GM18507 (cell line): Measurements from ENCODE around the gene MCIDAS.

Experiments used
- DNase-seq: peaks from one replicate; pipeline ENCODE4 v3.0.0; 2011; ENCODE audit warnings: low read depth; ENCODE audit not compliant: insufficient read length; ENCODE audit errors: extremely low spot score
- FAIRE-seq: peaks from 2 replicates; lab custom pipeline; 2011; peaks lifted over from hg19 to GRCh38; lab: Jason Lieb, UNC

MCIDAS gene

GRCh38 chr5:55226934-55227663, at the start of gene MCIDAS:
MCIDAS (minus strand) TSS chr5:55227315; CDS start chr5:55227138, 177 bp downstream.
- peak; percentile 31 for FAIRE-seq

GRCh38 chr5:55276771-55277170, 49.7 kb upstream of the MCIDAS start:
- FAIRE-seq, result no peak

More at GRCh38 chr5:55226934-55227663, at the start of gene MCIDAS:
- no peak for DNase-seq

GRCh38 chr5:55258339-55258738, 31.2 kb upstream of the MCIDAS start:
- DNase-seq (no peak), FAIRE-seq (no peak)

More at GRCh38 chr5:55276771-55277170, 49.7 kb upstream of the MCIDAS start:
- DNase-seq, result no peak

GRCh38 chr5:55254802-55255201, 27.7 kb upstream of the MCIDAS start:
- no peak for FAIRE-seq

GRCh38 chr5:55250064-55250463, 22.9 kb upstream of the MCIDAS start:
- DNase-seq (no peak), FAIRE-seq (no peak)

More at GRCh38 chr5:55254802-55255201, 27.7 kb upstream of the MCIDAS start:
- no peak for DNase-seq

- FAIRE-seq, result no peak
- DNase-seq, result no peak
These were observed 14.6 kb upstream of the MCIDAS start for GRCh38 chr5:55241746-55242145.

GRCh38 chr5:55236800-55237199, 9.7 kb upstream of the MCIDAS start:
- FAIRE-seq (no peak), DNase-seq (no peak)

- DNase-seq (no peak), FAIRE-seq (no peak)
These were observed 7.1 kb upstream of the MCIDAS start for GRCh38 chr5:55234121-55234700.

- FAIRE-seq (peak; percentile 49), DNase-seq (no peak)
These were observed 6.1 kb upstream of the MCIDAS start, which contains the start of gene CCNO for GRCh38 chr5:55232985-55233928. CCNO (minus strand) TSS chr5:55233608; CDS start chr5:55233523, 85 bp downstream.

GRCh38 chr5:55232271-55232984, 5.3 kb upstream of the MCIDAS start:
- FAIRE-seq (no peak), DNase-seq (no peak)

GRCh38 chr5:55231919-55232270, 4.8 kb upstream of the MCIDAS start:
- DNase-seq (no peak), FAIRE-seq (no peak)

- no peak for FAIRE-seq
These were observed 4.2 kb upstream of the MCIDAS start for GRCh38 chr5:55231029-55231918.

GRCh38 chr5:55230086-55230629, 3.0 kb upstream of the MCIDAS start:
- DNase-seq (no peak), FAIRE-seq (no peak)

More at GRCh38 chr5:55231029-55231918, 4.2 kb upstream of the MCIDAS start:
- DNase-seq, result no peak

GRCh38 chr5:55227664-55228430, 732 bp upstream of the MCIDAS start:
- FAIRE-seq, result no peak
- no peak for DNase-seq

- no peak for DNase-seq
- peak; percentile 64 for FAIRE-seq
These were observed 835 bp downstream of the MCIDAS start for GRCh38 chr5:55226027-55226933.

- FAIRE-seq (no peak), DNase-seq (no peak)
These were observed 1.8 kb downstream of the MCIDAS start for GRCh38 chr5:55225346-55225745.
